OCI-LY3 (cell line): ENCODE results near the gene INSIG1.

Experiments used
- CTCF ChIP-seq: fragments of 200-600, 300-600 bp; sonication (generic); IDR thresholded peaks from 2 replicates; pipeline ENCODE4 v1.5.1; 2014; ENCODE audit warnings: antibody characterized with exemption, low read length, low read depth
- EZH2phosphoT487 ChIP-seq: fragments of 200-600 bp; shearing (Covaris generic); IDR thresholded peaks from 2 replicates; pipeline ENCODE4 v1.6.1; 2018; ENCODE audit warnings: antibody characterized with exemption, mixed run types, low read depth

DNA sequence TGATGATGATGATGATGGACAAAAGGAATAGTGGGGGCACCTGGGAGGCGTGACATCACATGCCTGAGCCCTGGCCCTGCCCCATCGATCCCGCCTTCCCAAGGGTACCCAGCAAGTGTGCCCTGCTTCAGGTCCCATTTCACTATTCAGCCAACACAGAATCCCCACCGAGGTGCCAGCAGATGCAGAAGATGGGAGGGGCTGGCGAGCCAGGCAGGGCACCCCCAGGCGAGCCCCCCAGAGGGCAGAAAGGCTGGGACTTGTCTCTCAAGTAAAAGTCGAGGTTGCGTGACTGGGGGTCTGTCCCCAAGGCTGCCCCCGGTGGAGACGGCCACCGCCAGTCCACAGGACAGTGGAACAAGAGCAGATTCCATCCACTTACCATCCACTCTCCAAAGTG is 57.5 kb downstream of the INSIG1 start:
- TF ChIP-seq CTCF (no peak), EZH2phosphoT487 (no peak)
